ENCODE data around the gene ASIC2.

ASIC2 gene

DNA sequence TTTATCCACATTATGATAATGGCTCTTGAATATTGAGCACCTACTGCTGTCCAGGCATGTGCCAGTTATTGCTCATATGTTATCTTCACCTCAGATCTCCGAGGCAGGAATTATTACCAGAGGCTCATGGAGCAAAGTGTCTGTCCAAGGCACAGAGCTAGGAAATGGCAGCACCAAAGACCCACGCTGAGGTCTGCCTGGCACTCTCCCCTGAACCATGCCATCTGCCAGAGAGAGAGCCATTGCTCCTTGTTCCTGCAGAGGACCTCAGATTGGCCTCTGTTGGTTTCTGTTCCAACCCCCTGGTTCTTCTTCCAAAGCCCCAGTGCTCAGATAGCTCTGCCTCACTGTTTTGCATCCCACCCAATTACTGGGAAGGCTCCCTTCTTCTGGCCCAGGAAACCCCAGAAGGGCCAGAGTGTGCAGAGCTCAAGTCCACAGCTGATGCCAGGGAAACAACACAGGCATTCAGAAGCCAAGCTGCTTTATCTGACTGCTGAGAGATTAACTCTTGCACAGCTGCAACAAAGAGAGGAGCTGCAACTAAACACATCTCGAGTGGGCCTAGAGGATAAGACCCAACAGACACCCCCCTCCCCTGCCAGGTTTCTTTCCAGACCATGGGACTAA, 5.9 kb downstream of the ASIC2 start:
- no peak for DNase-seq

DNA sequence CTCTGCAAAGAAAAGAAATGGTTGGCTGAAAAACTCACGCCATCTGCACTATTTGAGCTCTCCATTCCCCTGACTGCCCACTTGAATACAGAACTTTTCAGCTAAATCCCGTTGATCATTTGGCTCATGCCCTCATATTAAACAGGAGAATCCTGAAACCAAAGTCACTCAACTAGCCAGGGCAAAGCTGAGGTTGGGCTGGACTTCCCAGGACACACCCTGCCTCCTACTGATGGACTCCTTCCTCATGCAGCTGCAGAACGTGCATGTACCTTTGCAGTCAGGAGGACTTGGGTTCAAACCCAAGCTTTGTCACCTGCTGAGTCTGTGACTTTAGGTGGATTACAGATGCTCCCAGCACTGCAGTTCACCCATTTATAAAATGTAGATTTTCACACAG, 7.7 kb downstream of the ASIC2 start:
- DNase-seq: no peak

DNA sequence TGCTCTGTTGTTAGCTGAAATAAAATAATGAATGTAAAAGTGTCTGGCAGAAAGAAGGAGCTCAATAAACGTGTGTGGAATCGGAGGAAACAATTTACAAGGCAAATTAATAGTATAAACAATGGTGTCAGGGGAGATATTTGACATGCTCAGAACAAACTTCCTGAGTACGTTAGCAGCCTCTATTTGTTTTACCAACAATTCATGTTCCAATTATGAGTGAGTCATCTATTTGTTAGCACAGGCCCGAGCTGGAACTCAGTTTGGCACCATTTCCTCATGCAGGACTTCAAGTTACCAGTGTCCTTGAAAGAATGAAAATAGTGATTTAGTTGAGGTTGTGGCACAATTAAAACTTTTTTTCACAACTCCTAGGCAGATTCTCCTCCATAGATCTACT, 9.1 kb downstream of the ASIC2 start:
- DNase-seq: no peak

DNA sequence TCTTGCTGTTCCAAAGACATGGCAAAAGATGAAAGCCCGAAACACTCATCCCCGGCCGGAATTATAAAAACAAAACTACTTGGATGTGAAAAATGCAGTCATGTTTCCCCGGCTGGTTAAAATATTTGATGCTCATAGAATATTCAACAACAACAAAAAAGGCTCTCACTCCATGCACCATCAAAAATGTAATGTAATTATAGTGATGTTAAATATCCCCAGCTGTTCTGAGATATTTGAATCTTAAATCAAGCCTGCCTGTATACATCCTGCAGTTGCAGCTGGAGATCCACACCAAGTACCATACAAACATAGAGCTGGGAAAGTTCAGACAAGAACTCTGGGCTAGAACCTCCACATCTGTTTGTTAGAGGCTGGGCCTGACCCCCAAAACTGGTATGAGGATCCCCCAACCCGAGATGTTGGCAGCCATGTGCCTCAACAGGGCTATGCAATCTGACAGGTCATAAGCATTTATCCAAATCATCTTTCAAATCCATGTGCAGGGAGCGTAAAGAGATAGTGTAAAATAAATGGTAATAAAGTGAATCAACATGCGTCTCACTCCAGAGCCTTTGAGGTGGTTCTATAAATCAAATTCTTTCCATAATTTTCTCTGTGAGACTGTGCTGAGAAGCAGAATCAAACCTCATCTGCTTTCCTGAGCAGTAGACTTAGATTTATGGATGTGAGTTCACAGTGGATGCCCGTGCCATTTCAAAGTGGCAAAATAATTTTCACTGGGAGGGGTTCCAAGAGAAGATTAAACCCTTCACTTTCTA, 12.7 kb downstream of the ASIC2 start:
- DNase-seq: no peak

DNA sequence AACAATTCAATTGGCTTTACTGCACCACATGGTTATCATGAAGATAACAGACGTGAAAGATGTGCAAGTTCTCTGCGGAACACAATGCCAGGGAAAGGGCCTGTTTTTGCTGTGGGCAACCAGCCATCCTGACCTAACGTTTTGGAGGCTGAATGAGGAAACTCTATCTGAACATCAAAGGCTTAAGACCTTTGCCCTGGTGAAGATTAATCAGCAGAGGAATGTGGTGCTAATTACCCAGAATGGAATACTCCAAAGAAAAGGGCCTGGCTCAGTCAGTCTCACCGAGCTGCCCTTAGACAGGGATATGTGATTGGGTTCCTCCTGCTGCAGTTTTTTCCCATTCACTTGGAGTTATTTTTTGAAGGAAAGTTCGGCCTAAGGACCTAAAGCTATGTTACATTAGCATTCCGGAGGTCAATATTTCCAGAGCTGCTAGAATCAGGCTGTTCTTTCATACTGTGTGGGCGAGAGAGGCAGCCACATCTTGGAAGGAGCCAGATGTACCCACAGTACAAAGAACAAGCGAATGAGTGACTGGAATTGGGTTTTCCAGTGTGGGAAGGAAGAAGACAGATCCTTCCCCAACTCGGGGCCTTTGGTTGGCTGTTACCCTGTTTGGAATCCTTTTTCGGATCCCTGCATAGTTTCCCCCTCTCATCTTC, 15.5 kb downstream of the ASIC2 start:
- no peak for DNase-seq

DNA sequence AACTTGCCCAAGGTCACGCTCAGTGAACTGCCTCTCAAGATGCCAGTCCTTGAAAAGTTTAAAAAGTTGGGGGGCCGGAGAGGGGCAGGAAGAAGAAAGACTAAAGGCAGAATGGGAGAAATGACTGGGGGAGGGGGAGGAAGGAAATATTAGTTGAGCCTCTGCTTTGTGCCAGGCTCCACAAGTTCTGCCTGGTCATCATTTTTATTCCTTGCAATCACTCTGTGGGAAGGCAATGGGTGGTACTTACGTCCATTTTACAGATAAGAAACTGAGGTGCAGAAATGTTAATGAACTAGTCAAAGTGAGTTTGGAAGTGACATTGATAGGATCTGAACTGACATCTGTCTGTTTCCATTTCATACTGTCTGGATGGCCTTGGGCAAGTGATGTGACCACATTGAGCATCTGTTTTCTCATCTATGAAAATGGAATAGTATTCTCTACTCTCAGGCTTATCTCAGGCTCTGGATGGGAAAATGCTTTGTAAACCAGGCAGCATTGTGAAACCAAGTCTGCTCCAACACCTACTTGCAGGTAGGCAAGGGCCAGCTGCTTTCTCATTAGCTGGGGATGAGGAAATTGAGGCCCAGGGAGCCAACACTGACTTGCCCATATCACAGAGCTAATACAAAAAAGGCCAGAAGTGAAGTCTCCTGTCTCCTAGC, 19.2 kb downstream of the ASIC2 start:
- no peak for DNase-seq

- no peak for DNase-seq
Observed at GRCh38 chr17:33273271-33273670, 19.8 kb downstream of the ASIC2 start.

DNA sequence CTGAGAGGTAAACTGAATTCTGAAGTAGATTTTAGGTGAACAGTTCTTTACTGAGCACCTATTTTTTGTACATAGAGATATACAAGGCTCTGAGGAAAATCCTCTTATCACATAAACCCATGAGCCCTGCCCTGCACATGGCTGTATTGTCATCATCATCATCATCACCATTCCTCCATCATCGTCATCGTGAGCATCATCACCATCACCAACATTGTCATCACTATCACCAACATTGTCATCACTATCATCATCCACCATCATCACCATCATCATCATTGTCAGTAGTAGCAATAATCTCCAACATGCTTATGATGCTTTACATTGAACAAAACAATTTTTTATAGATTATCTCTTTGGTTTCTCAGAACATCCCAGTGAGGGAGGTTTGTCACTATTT, 20.7 kb downstream of the ASIC2 start:
- no peak for DNase-seq

DNA sequence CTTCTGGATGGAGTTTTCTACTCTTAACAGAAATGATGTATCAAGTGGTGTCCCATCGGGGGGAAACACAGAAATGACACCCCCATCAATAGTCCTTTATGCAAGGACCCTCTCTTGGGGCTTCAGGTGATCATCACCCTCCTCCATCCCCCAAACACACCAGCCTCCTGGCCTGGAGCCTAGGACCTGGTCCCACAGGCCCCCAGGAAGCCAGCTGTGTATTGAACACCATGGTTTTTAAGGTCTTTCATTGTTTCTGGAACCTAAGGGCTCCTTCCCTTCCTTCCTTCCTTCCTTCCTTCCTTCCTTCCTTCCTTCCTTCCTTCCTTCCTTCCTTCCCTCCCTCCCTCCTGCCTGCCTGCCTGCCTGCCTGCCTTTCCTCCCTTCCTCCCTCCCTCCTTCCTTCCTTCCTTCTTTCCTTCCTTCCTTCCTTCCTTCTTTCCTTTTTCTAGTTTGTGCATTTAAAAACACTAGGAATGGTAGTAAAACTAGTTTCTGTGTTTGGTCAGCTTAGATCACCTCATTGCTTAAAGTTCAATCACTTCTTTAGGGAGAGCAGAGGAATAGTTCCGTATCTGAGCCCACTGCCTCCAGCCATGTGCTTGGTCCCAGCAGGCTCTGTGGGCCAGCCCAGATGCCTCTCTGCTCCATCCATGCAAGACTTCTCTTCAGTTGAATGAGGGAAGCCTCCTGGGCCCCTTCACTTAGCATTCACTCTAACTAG, 23.6 kb downstream of the ASIC2 start:
- no peak for DNase-seq

GRCh38 chr17:33267851-33268548, 25.1 kb downstream of the ASIC2 start:
- no peak for DNase-seq

DNA sequence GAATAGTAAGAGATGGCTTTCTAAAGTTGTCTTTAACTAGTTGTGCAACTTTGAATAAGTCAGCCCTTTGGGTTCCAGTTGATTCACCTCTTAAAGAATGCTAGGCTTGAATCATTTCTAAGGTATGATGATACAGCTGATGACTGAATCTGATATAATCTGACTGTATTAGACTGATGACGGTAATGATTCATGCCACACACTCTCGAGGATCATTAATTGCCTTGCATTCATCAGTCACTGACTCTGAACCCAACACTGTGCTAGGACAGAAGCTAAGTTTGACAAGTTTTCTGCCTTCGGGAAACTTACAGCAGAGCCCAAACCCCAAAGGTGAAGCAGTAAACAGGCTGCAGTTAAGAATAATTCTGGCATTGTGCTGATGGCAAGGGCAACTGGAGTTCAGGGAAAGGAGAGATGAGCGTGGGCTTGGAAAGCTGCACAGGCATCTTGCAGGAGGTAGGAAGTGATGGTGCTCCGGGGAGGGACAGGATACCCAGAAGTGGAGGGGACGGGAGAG, 25.8 kb downstream of the ASIC2 start:
- DNase-seq: no peak

DNA sequence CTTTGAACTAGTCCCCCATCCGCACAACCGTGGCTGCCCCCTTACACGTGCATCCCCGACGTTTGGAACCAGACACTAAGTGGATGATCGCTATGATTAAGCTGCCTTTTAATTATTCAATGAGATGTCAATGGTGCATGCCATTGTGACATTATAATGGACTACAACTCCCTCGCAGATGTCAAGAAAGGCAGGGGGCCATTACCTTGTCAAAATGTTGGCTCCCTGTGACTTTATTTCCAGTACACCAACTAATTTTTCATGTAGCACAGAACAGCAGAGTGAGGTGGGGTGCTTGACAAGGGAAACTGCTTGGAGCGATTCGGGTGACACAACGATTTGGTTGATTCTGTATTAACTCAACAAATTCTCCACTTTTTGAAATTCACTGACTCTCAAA, 26.5 kb downstream of the ASIC2 start:
- no peak for DNase-seq

GRCh38 chr17:33266116-33266515, 27.0 kb downstream of the ASIC2 start:
- DNase-seq: no peak

- DNase-seq: no peak
Observed at GRCh38 chr17:33263396-33263795, 29.7 kb downstream of the ASIC2 start.

- DNase-seq: no peak
Observed at GRCh38 chr17:33262266-33263123, 30.6 kb downstream of the ASIC2 start.

GRCh38 chr17:33261820-33262219, 31.3 kb downstream of the ASIC2 start:
- DNase-seq: no peak

DNA sequence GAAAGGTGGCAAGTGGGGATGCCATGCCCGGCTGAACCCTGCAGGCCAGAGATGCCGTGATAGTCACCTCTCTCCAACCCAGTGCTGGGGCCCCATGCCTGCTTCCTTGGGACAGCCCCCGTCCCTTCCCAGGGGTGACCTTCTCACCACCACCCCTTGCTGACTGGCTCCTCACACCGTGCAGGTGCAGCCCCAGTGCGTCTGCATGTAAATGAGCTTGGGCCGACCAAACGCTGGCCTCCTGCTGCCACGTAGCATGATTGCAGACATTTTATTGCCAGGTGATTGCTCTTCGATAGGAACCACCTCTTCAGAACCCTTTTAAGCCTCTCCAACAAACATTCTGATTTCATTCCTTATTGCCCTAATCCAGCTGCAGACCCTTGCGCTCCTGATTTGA, 32.5 kb downstream of the ASIC2 start:
- no peak for DNase-seq

GRCh38 chr17:33258296-33258695, 34.8 kb downstream of the ASIC2 start:
- no peak for DNase-seq

DNA sequence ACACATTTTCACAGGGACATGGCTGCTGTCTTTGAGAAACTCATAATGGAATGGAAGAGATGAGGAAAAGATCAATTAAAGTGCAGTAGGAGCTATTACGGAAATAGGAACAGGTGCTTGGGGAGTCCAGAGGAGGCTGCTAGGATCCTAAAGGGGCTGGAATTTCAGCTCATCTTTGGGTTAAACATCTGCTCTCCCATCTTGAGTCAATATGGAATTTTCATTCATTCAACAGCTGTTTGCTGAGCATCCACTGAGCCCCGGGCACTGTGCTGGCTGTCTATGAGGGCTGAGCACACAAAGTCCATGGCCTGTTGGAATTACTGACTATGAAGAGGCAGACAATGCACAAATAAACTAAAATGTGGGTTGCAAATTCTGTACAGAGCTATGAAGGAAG, 47.9 kb downstream of the ASIC2 start:
- no peak for DNase-seq

DNA sequence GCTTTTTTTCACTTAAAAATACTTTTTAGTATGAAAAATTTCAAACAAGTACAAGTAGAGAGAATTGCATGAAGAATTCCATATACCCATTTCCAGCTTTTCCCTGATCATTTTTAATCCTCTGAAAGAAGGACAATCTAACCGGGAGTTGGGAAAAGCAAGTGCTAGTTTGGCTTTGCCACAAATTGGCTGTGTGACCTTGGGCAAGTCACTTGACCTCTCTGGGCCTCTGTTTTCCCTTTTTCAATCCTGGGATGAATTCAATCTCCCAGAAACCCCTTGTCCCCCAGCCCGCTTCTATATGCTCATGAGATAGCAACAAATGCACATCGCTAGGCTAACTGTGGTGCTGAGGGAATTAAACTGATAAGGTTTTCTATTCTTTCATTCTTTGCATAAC, 49.4 kb downstream of the ASIC2 start:
- DNase-seq: no peak

All from CD4-positive, alpha-beta T cell treated with Interleukin-21 for 1 hour (primary cell).